ENCODE measurements around the gene ARID1A. TPM values are rescaled to one million over a fixed set of nuclear protein-coding genes. Genes with fewer than 3 reads are reported as not detected.

The ARID1A gene
- total and polyA plus RNA-seq, 9 of the 15 experiments (the other 6 are each of a cell fraction or from before 2014, with no cell fraction given), result 8.3 to 88.3 (median 22.5) TPM

GRCh38 chr1:26701266-26701994 is 5.6 kb downstream of the ARID1A start (continued):
- TF ChIP-seq EP400 (IDR thresholded peaks at IDR 0.05) (no peak), CBX1 (IDR thresholded peaks at IDR 0.05; ENCODE audit: low read depth) (no peak), RUNX1 (IDR thresholded peaks at IDR 0.05; ENCODE audit: low read depth) (no peak), NR2C1 (IDR thresholded peaks at IDR 0.05) (no peak), NR2C1 (tag; IDR thresholded peaks at IDR 0.05) (no peak), BCOR (IDR thresholded peaks at IDR 0.05) (no peak), SMARCA5 (IDR thresholded peaks at IDR 0.05) (no peak), ZNF785 (CRISPR knock-in tag; IDR thresholded peaks at IDR 0.05) (no peak), NCOR1 (IDR thresholded peaks at IDR 0.05) (no peak), PRPF4 (IDR thresholded peaks at IDR 0.05; ENCODE audit: insufficient read depth, low read depth, low read length, poor library complexity, severe bottlenecking) (no peak), MIER1 (IDR thresholded peaks at IDR 0.05; ENCODE audit: low read depth) (peak; percentile 84), NUFIP1 (IDR thresholded peaks at IDR 0.05; ENCODE audit: partially characterized antibody) (no peak), SUPT5H (IDR thresholded peaks at IDR 0.05) (0 out of 2 replicates have a peak, but pooled peaks have one; percentile 30), PHF21A (IDR thresholded peaks at IDR 0.05; ENCODE audit: borderline replicate concordance, low read depth) (no peak), CHAMP1 (IDR thresholded peaks at IDR 0.05) (no peak), ARNT (IDR thresholded peaks at IDR 0.05) (no peak), TBL1XR1 (IDR thresholded peaks at IDR 0.05; ENCODE audit: low read length in 2 of 2) (no peak), ZNF764 (CRISPR knock-in tag; IDR thresholded peaks at IDR 0.05; ENCODE audit: low read depth) (no peak), TOE1 (IDR thresholded peaks at IDR 0.05; ENCODE audit: borderline replicate concordance) (no peak), TOE1 (CRISPR knock-in tag; IDR thresholded peaks at IDR 0.05; ENCODE audit: borderline replicate concordance, low read depth) (no peak)
- TF ChIP-seq, protein P1, sequence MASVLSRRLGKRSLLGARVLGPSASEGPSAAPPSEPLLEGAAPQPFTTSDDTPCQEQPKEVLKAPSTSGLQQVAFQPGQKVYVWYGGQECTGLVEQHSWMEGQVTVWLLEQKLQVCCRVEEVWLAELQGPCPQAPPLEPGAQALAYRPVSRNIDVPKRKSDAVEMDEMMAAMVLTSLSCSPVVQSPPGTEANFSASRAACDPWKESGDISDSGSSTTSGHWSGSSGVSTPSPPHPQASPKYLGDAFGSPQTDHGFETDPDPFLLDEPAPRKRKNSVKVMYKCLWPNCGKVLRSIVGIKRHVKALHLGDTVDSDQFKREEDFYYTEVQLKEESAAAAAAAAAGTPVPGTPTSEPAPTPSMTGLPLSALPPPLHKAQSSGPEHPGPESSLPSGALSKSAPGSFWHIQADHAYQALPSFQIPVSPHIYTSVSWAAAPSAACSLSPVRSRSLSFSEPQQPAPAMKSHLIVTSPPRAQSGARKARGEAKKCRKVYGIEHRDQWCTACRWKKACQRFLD (CRISPR knock-in tag; IDR thresholded peaks at IDR 0.05), result no peak
- TF ChIP-seq, protein P2, sequence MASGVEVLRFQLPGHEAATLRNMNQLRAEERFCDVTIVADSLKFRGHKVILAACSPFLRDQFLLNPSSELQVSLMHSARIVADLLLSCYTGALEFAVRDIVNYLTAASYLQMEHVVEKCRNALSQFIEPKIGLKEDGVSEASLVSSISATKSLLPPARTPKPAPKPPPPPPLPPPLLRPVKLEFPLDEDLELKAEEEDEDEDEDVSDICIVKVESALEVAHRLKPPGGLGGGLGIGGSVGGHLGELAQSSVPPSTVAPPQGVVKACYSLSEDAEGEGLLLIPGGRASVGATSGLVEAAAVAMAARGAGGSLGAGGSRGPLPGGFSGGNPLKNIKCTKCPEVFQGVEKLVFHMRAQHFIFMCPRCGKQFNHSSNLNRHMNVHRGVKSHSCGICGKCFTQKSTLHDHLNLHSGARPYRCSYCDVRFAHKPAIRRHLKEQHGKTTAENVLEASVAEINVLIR (CRISPR knock-in tag; IDR thresholded peaks at IDR 0.05), result no peak
- TF ChIP-seq, protein P3, sequence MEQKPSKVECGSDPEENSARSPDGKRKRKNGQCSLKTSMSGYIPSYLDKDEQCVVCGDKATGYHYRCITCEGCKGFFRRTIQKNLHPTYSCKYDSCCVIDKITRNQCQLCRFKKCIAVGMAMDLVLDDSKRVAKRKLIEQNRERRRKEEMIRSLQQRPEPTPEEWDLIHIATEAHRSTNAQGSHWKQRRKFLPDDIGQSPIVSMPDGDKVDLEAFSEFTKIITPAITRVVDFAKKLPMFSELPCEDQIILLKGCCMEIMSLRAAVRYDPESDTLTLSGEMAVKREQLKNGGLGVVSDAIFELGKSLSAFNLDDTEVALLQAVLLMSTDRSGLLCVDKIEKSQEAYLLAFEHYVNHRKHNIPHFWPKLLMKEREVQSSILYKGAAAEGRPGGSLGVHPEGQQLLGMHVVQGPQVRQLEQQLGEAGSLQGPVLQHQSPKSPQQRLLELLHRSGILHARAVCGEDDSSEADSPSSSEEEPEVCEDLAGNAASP (IDR thresholded peaks at IDR 0.05), result no peak
- TF ChIP-seq, protein P4, sequence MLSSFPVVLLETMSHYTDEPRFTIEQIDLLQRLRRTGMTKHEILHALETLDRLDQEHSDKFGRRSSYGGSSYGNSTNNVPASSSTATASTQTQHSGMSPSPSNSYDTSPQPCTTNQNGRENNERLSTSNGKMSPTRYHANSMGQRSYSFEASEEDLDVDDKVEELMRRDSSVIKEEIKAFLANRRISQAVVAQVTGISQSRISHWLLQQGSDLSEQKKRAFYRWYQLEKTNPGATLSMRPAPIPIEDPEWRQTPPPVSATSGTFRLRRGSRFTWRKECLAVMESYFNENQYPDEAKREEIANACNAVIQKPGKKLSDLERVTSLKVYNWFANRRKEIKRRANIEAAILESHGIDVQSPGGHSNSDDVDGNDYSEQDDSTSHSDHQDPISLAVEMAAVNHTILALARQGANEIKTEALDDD (IDR thresholded peaks at IDR 0.05), result peak; percentile 66

All from K562 (cell line).